Endodermal cell (in vitro differentiated cells): Measurements from ENCODE around the gene GLYATL1. TPM values are rescaled to one million over a fixed set of nuclear protein-coding genes. Genes with fewer than 3 reads are reported as not detected.

Experiments
- DNase-seq: peaks from one replicate; pipeline ENCODE4 v3.0.0-alpha.2; 2017
- H3K27ac ChIP-seq: 2 replicates; pipeline ENCODE4 v1.5.1; 2013; ENCODE audit warnings: mild to moderate bottlenecking, low read depth, low read length, moderate library complexity
- H3K27me3 ChIP-seq: 2 replicates; pipeline ENCODE4 v1.6.1; 2013; ENCODE audit warnings: mild to moderate bottlenecking, low read length, moderate library complexity; ENCODE audit not compliant: insufficient read depth, control insufficient read depth, poor library complexity, severe bottlenecking
- H3K36me3 ChIP-seq: 2 replicates; pipeline ENCODE4 v1.7.0; 2013; ENCODE audit warnings: mild to moderate bottlenecking, low read length, moderate library complexity; ENCODE audit not compliant: control insufficient read depth, insufficient read depth
- H3K4me1 ChIP-seq: one replicate; pipeline ENCODE4 v1.7.0; 2013; ENCODE audit warnings: low read length; ENCODE audit not compliant: control insufficient read depth, insufficient read depth
- H3K4me3 ChIP-seq: 2 replicates; pipeline ENCODE4 v1.5.1; 2013; ENCODE audit warnings: mild to moderate bottlenecking, low read length, moderate library complexity
- H3K9ac ChIP-seq: 2 replicates; pipeline ENCODE4 v1.6.1; 2013; ENCODE audit warnings: mild to moderate bottlenecking, low read length, moderate library complexity; ENCODE audit not compliant: poor library complexity, severe bottlenecking; ENCODE audit errors: extremely low read depth
- H3K9me3 ChIP-seq: 2 replicates; pipeline ENCODE4 v1.6.1; 2013; ENCODE audit warnings: mild to moderate bottlenecking, low read length, moderate library complexity; ENCODE audit not compliant: control insufficient read depth
- H3K27ac Mint-ChIP-seq: 2 replicates; pipeline ENCODE4 v1.8.0; 2020; ENCODE audit warnings: mixed read lengths
- H3K27me3 Mint-ChIP-seq: 2 replicates; pipeline ENCODE4 v1.8.0; 2021; ENCODE audit warnings: mild to moderate bottlenecking, mixed read lengths; ENCODE audit not compliant: insufficient read depth
- H3K36me3 Mint-ChIP-seq: 2 replicates; pipeline ENCODE4 v1.8.0; 2020; ENCODE audit warnings: low read depth, mixed read lengths
- H3K4me1 Mint-ChIP-seq: 2 replicates; pipeline ENCODE4 v1.8.0; 2020; ENCODE audit warnings: mixed read lengths
- H3K4me3 Mint-ChIP-seq: 2 replicates; pipeline ENCODE4 v1.8.0; 2020; ENCODE audit warnings: mild to moderate bottlenecking, moderate library complexity, mixed read lengths
- H3K9me3 Mint-ChIP-seq: 2 replicates; pipeline ENCODE4 v1.8.0; 2020; ENCODE audit warnings: mild to moderate bottlenecking, mixed read lengths
- CTCF ChIP-seq: fragments of 200-600 bp; sonication (generic); conservative IDR thresholded peaks from 2 replicates; pipeline ENCODE4 v1.5.0; 2021; ENCODE audit warnings: antibody characterized with exemption, mild to moderate bottlenecking
- WGBS, 2 experiments: methylation state at CpG; one replicate each; pipeline versions ENCODE4 v1.1.5 to v1.1.7; 2013; ENCODE audit warnings: missing lambda C conversion rate in 2 of 2, mixed read lengths in 1 of 2; ENCODE audit not compliant: insufficient coverage in 1 of 2, insufficient read length in 1 of 2; 5-methylcytosine and 5-hydroxymethylcytosine counted together
- total RNA-seq, 2 donors: library from RNA; stranded (reverse); fragmentation: NEBNext Ultra II Directional in 1 of 2; extraction: Animal tissue kit (Norgen Biotek cat#: 25700) in 1 of 2; gene quantifications; 2 replicates in 1 of 2; 3 replicates in 1 of 2; pipeline ENCODE4 v1.2.1, GENCODE V29; 2021

The GLYATL1 gene
- total RNA-seq, 2 donors from 2014 or later: 5.0 to 12.5 TPM

- Mint-ChIP-seq H3K36me3 (no peaks in the 10 kb centered on the region), H3K4me3 (no peak overlapping the region), H3K27ac (no peak overlapping the region), H3K9me3 (no peaks in the 10 kb centered on the region), H3K4me1 (peaks cover 27% of the 10 kb centered on the region), H3K27me3 (no peaks in the 10 kb centered on the region)
- 76 to 100% methylated on average over 1 to 2 of the region's 2 CpGs for WGBS, 2 experiments
- Histone ChIP-seq H3K4me3 (no peak overlapping the region), H3K27ac (no peak overlapping the region), H3K36me3 (no peaks in the 10 kb centered on the region), H3K27me3 (no peaks in the 10 kb centered on the region), H3K4me1 (peaks cover 5% of the 10 kb centered on the region), H3K9me3 (peaks cover 4% of the 10 kb centered on the region), H3K9ac (no peak overlapping the region)
- TF ChIP-seq CTCF: no peak
- DNase-seq: no peak
These were observed 8.4 kb upstream of the GLYATL1 start for GRCh38 chr11:58930926-58931325.

GRCh38 chr11:58933661-58934060 lies 5.6 kb upstream of the GLYATL1 start:
- H3K4me3 ChIP-seq: no peak overlapping the region
- Mint-ChIP-seq H3K36me3 (no peaks in the 10 kb centered on the region), H3K9me3 (no peaks in the 10 kb centered on the region), H3K27me3 (peaks cover 6% of the 10 kb centered on the region), H3K4me1 (peaks cover 9% of the 10 kb centered on the region), H3K27ac (no peak overlapping the region), H3K4me3 (no peak overlapping the region)
- peaks cover 4% of the 10 kb centered on the region for H3K9me3 ChIP-seq
- H3K27me3 ChIP-seq: no peaks in the 10 kb centered on the region
- H3K9ac ChIP-seq: no peak overlapping the region
- no peak for DNase-seq
- no peaks in the 10 kb centered on the region for H3K36me3 ChIP-seq
- TF ChIP-seq CTCF: no peak
- 70 to 94% methylated on average over 3 of the region's 3 CpGs for WGBS, 2 experiments
- peaks cover 1% of the 10 kb centered on the region for H3K4me1 ChIP-seq
- H3K27ac ChIP-seq: no peak overlapping the region

GRCh38 chr11:58934945-58935513 lies 4.3 kb upstream of the GLYATL1 start:
- DNase-seq: no peak
- Histone ChIP-seq H3K27ac (no peak overlapping the region), H3K4me3 (no peak overlapping the region), H3K9me3 (peaks cover 4% of the 10 kb centered on the region), H3K27me3 (no peaks in the 10 kb centered on the region), H3K36me3 (no peaks in the 10 kb centered on the region), H3K4me1 (no peaks in the 10 kb centered on the region), H3K9ac (no peak overlapping the region)
- Mint-ChIP-seq H3K36me3 (no peaks in the 10 kb centered on the region), H3K4me1 (no peaks in the 10 kb centered on the region), H3K27ac (no peak overlapping the region), H3K27me3 (peaks cover 6% of the 10 kb centered on the region), H3K9me3 (no peaks in the 10 kb centered on the region), H3K4me3 (no peak overlapping the region)
- WGBS, 2 experiments: 88 to 100% methylated on average over 2 to 7 of the region's 7 CpGs
- TF ChIP-seq CTCF: no peak
